Esophagus muscularis mucosa (tissue), 4 donors: ENCODE data around the gene CAPRIN1. TPM values are rescaled to one million over a fixed set of nuclear protein-coding genes. Genes with fewer than 3 reads are reported as not detected.

ENCODE experiments used
- DNase-seq: peaks from one replicate; pipeline ENCODE4 v3.0.0-alpha.2; 2017; ENCODE audit errors: extremely low spot score
- H3K27ac ChIP-seq, 4 donors: fragments of 200-600 bp; sonication (generic); replicated peaks in 1 of 4; 1 replicate in 3 of 4; 2 replicates in 1 of 4; pipeline ENCODE4 v1.5.1; 2016 to 2019; ENCODE audit warnings: mild to moderate bottlenecking in 1 of 4
- H3K27me3 ChIP-seq, 4 donors: fragments of 200-600 bp; sonication (generic); one replicate each; pipeline versions ENCODE4 v1.5.1 to v1.6.0; 2016 to 2019
- H3K36me3 ChIP-seq, 4 donors: fragments of 200-600 bp; sonication (generic); one replicate each; pipeline ENCODE4 v1.5.1; 2016 to 2019
- H3K4me1 ChIP-seq, 4 donors: fragments of 200-600 bp; sonication (generic); one replicate each; pipeline ENCODE4 v1.5.1; 2016 to 2019
- H3K4me3 ChIP-seq, 4 donors: fragments of 200-600 bp; sonication (generic); 1 replicate in 2 of 4; 2 replicates in 2 of 4; pipeline ENCODE4 v1.5.1; 2016 to 2019; ENCODE audit warnings: mild to moderate bottlenecking in 4 of 4, moderate library complexity in 1 of 4
- H3K9me3 ChIP-seq, 4 donors: fragments of 200-600 bp; sonication (generic); 1 replicate in 3 of 4; 2 replicates in 1 of 4; pipeline ENCODE4 v1.5.1; 2016 to 2019
- CTCF ChIP-seq, 3 experiments: fragments of 200-600 bp in 2 of 3; fragments of 450-650 bp in 1 of 3; sonication (generic) in 2 of 3; IDR thresholded peaks; one replicate each; pipeline ENCODE4 v1.5.1; 2017 to 2019; ENCODE audit warnings: antibody characterized with exemption in 3 of 3, mild to moderate bottlenecking in 2 of 3, moderate library complexity in 1 of 3
- EP300 ChIP-seq: sonication (generic); formaldehyde crosslinking; IDR thresholded peaks from one replicate; pipeline ENCODE4 v1.6.1; 2017; ENCODE audit warnings: antibody characterized with exemption
- POLR2A ChIP-seq: fragments of 450-650 bp; IDR thresholded peaks from one replicate; pipeline ENCODE4 v1.6.1; 2017; ENCODE audit warnings: antibody characterized with exemption, moderate library complexity, mild to moderate bottlenecking, low read depth
- POLR2AphosphoS5 ChIP-seq, 2 donors: sonication (generic); formaldehyde crosslinking; IDR thresholded peaks; one replicate each; pipeline ENCODE4 v1.6.1; 2017; ENCODE audit warnings: antibody characterized with exemption in 2 of 2
- WGBS: methylation state at CpG from one replicate; pipeline ENCODE4 v1.1.5; 2018; 5-methylcytosine and 5-hydroxymethylcytosine counted together
- intact Hi-C: fragments of 100-400 bp; cut with DNase I; formaldehyde crosslinking; loops from one replicate; pipeline ENCODE4 v1.15.1; 2023
- total RNA-seq, 4 donors: library from RNA; depleted of rRNA; stranded (reverse); fragments of >200 nt; gene quantifications; one replicate each; pipeline versions ENCODE4 v1.1.0 to v1.2.1, GENCODE V29; 2016

CAPRIN1 gene
- total RNA-seq, 4 donors from 2014 or later, result 99.9 to 152 (median 103) TPM

- peaks cover 91 to 100% (median 99%) of the 10 kb centered on the region in 4 donors for H3K36me3 ChIP-seq
These were observed 83.9 kb downstream of the CAPRIN1 start for GRCh38 chr11:34135439-34135838.

GRCh38 chr11:34136420-34136819 is 84.9 kb downstream of the CAPRIN1 start:
- Histone ChIP-seq H3K4me1 (no peaks in the 10 kb centered on the region), H3K4me3 (no peak overlapping the region), H3K9me3 (no peaks in the 10 kb centered on the region), H3K27me3 (no peaks in the 10 kb centered on the region), H3K36me3 (peaks cover 90 to 100% (median 99%) of the 10 kb centered on the region in 4 donors), H3K27ac (no peak overlapping the region)
- intact Hi-C loops, result no loop called here
- no peak for TF ChIP-seq POLR2A
- no peak for TF ChIP-seq EP300
- TF ChIP-seq POLR2AphosphoS5 (IDR thresholded peaks at IDR 0.05), result no peak
- TF ChIP-seq CTCF (IDR thresholded peaks at IDR 0.05), result no peak
- DNase-seq, result no peak
- 90% methylated on average over 8 of the region's 8 CpGs for WGBS

More at GRCh38 chr11:34135439-34135838, 83.9 kb downstream of the CAPRIN1 start:
- Histone ChIP-seq H3K4me3 (no peak overlapping the region), H3K27me3 (no peaks in the 10 kb centered on the region), H3K4me1 (no peaks in the 10 kb centered on the region), H3K27ac (no peak overlapping the region), H3K9me3 (no peaks in the 10 kb centered on the region)
- TF ChIP-seq EP300 (no peak), CTCF (IDR thresholded peaks at IDR 0.05) (no peak), POLR2A (no peak)
- WGBS, result 95% methylated on average over 3 of the region's 3 CpGs
- no peak for DNase-seq
- intact Hi-C loops, result no loop called here

- Histone ChIP-seq H3K4me1 (peaks cover 0 to 5% (median 0%) of the 10 kb centered on the region in 4 donors), H3K9me3 (no peaks in the 10 kb centered on the region), H3K27ac (no peak overlapping the region), H3K27me3 (no peaks in the 10 kb centered on the region), H3K4me3 (no peak overlapping the region), H3K36me3 (peaks cover 91 to 100% (median 100%) of the 10 kb centered on the region in 4 donors)
- intact Hi-C loops, result no loop called here
- no peak for DNase-seq
- 90% methylated on average over 7 of the region's 7 CpGs for WGBS
- no peak for TF ChIP-seq POLR2A
- TF ChIP-seq POLR2AphosphoS5 (IDR thresholded peaks at IDR 0.05), result no peak
- no peak for TF ChIP-seq CTCF (IDR thresholded peaks at IDR 0.05)
- no peak for TF ChIP-seq EP300
These were observed 87.8 kb downstream of the CAPRIN1 start for GRCh38 chr11:34139346-34139745.

GRCh38 chr11:34140149-34140548 is 88.6 kb downstream of the CAPRIN1 start:
- no peak for TF ChIP-seq CTCF (IDR thresholded peaks at IDR 0.05)
- TF ChIP-seq EP300, result no peak
- TF ChIP-seq POLR2A, result no peak
- TF ChIP-seq POLR2AphosphoS5 (IDR thresholded peaks at IDR 0.05), result no peak
- WGBS, result 99% methylated on average over 8 of the region's 11 CpGs
- intact Hi-C loops, result no loop called here
- Histone ChIP-seq H3K36me3 (peaks cover 93 to 100% (median 100%) of the 10 kb centered on the region in 4 donors), H3K9me3 (no peaks in the 10 kb centered on the region), H3K27me3 (no peaks in the 10 kb centered on the region), H3K27ac (no peak overlapping the region), H3K4me3 (no peak overlapping the region), H3K4me1 (peaks cover 0 to 5% (median 0%) of the 10 kb centered on the region in 4 donors)
- no peak for DNase-seq

- H3K9me3 ChIP-seq, result no peaks in the 10 kb centered on the region
- peaks cover 83 to 100% (median 99%) of the 10 kb centered on the region in 4 donors for H3K36me3 ChIP-seq
- TF ChIP-seq CTCF (IDR thresholded peaks at IDR 0.05), result no peak
- no peak for TF ChIP-seq POLR2AphosphoS5 (IDR thresholded peaks at IDR 0.05)
- no peak for TF ChIP-seq EP300
- TF ChIP-seq POLR2A, result no peak
- DNase-seq, result no peak
- no peak overlapping the region for H3K27ac ChIP-seq
- WGBS, result 94% methylated on average over 2 of the region's 2 CpGs
- no peaks in the 10 kb centered on the region for H3K27me3 ChIP-seq
- H3K4me3 ChIP-seq, result no peak overlapping the region
- intact Hi-C loops, result no loop called here
- H3K4me1 ChIP-seq, result peaks cover 0 to 5% (median 0%) of the 10 kb centered on the region in 4 donors
These were observed 91.5 kb downstream of the CAPRIN1 start for GRCh38 chr11:34143048-34143447.
